Suprapubic skin (tissue), 4 donors: ENCODE measurements around the gene KATNB1. TPM values are rescaled to one million over a fixed set of nuclear protein-coding genes. Genes with fewer than 3 reads are reported as not detected.

Experiments
- DNase-seq, 2 donors: peaks; one replicate each; pipeline ENCODE4 v3.0.0-alpha.2; 2019; ENCODE audit warnings: low spot score in 2 of 2
- H3K27ac ChIP-seq: fragments of 200-600 bp; sonication (generic); one replicate; pipeline ENCODE4 v1.5.1; 2019
- H3K27me3 ChIP-seq: fragments of 200-600 bp; sonication (generic); one replicate; pipeline ENCODE4 v1.5.1; 2019
- H3K36me3 ChIP-seq: fragments of 200-600 bp; sonication (generic); one replicate; pipeline ENCODE4 v1.5.1; 2019
- H3K4me1 ChIP-seq: fragments of 200-600 bp; sonication (generic); one replicate; pipeline ENCODE4 v1.5.1; 2019
- H3K4me3 ChIP-seq: fragments of 200-600 bp; sonication (generic); one replicate; pipeline ENCODE4 v1.5.1; 2019; ENCODE audit warnings: mild to moderate bottlenecking
- H3K9me3 ChIP-seq: fragments of 200-600 bp; sonication (generic); one replicate; pipeline ENCODE4 v1.5.1; 2019
- EP300 ChIP-seq: sonication (generic); formaldehyde crosslinking; IDR thresholded peaks from one replicate; pipeline ENCODE4 v1.6.1; 2017; ENCODE audit warnings: antibody characterized with exemption
- POLR2A ChIP-seq, 2 donors: fragments of 450-650 bp; IDR thresholded peaks; one replicate each; pipeline ENCODE4 v1.6.1; 2017; ENCODE audit warnings: antibody characterized with exemption in 2 of 2, mild to moderate bottlenecking in 2 of 2, moderate library complexity in 2 of 2
- POLR2AphosphoS5 ChIP-seq, 3 donors: sonication (generic); formaldehyde crosslinking; IDR thresholded peaks; one replicate each; pipeline ENCODE4 v1.6.1; 2017; ENCODE audit warnings: antibody characterized with exemption in 3 of 3
- WGBS: methylation state at CpG from one replicate; pipeline ENCODE4 v1.1.5; 2018; 5-methylcytosine and 5-hydroxymethylcytosine counted together
- total RNA-seq, 4 donors: library from RNA; depleted of rRNA; stranded (reverse); fragments of >200 nt; gene quantifications; one replicate each; pipeline ENCODE4 v1.1.0, GENCODE V29; 2016
- TF ChIP-seq, protein P1 (sequence below), 2 donors: fragments of 200-600 bp in 1 of 2; fragments of 450-650 bp in 1 of 2; sonication (generic) in 1 of 2; IDR thresholded peaks; one replicate each; pipeline ENCODE4 v1.5.1; 2016 to 2019; ENCODE audit warnings: antibody characterized with exemption in 2 of 2, mild to moderate bottlenecking in 1 of 2, moderate library complexity in 1 of 2

KATNB1 gene, protein sequence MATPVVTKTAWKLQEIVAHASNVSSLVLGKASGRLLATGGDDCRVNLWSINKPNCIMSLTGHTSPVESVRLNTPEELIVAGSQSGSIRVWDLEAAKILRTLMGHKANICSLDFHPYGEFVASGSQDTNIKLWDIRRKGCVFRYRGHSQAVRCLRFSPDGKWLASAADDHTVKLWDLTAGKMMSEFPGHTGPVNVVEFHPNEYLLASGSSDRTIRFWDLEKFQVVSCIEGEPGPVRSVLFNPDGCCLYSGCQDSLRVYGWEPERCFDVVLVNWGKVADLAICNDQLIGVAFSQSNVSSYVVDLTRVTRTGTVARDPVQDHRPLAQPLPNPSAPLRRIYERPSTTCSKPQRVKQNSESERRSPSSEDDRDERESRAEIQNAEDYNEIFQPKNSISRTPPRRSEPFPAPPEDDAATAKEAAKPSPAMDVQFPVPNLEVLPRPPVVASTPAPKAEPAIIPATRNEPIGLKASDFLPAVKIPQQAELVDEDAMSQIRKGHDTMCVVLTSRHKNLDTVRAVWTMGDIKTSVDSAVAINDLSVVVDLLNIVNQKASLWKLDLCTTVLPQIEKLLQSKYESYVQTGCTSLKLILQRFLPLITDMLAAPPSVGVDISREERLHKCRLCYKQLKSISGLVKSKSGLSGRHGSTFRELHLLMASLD
- total RNA-seq = 10 to 100 TPM; 47.8 to 62.7 (median 55.7) TPM

GRCh38 chr16:57735755-57736418 is at the start of gene KATNB1:
TSS of gene KATNB1 (plus strand) at chr16:57735770. CDS start at chr16:57737244, 1,474 bp downstream.
- no peaks in the 10 kb centered on the region for H3K36me3 ChIP-seq
- WGBS = under 1% methylated on average over 35 of the region's 35 CpGs
- H3K4me1 ChIP-seq = peaks cover 52% of the 10 kb centered on the region
- H3K4me3 ChIP-seq = peak within 1 kb of the TSS; percentile 83
- TF ChIP-seq POLR2A (IDR thresholded peaks at IDR 0.05) = no peak
- TF ChIP-seq EP300 = no peak
- TF ChIP-seq, protein P1, sequence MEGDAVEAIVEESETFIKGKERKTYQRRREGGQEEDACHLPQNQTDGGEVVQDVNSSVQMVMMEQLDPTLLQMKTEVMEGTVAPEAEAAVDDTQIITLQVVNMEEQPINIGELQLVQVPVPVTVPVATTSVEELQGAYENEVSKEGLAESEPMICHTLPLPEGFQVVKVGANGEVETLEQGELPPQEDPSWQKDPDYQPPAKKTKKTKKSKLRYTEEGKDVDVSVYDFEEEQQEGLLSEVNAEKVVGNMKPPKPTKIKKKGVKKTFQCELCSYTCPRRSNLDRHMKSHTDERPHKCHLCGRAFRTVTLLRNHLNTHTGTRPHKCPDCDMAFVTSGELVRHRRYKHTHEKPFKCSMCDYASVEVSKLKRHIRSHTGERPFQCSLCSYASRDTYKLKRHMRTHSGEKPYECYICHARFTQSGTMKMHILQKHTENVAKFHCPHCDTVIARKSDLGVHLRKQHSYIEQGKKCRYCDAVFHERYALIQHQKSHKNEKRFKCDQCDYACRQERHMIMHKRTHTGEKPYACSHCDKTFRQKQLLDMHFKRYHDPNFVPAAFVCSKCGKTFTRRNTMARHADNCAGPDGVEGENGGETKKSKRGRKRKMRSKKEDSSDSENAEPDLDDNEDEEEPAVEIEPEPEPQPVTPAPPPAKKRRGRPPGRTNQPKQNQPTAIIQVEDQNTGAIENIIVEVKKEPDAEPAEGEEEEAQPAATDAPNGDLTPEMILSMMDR (IDR thresholded peaks at IDR 0.05) = no peak
- no peak for TF ChIP-seq POLR2AphosphoS5 (IDR thresholded peaks at IDR 0.05)
- peak in 1 of 2 donors; percentile 77 for DNase-seq
- H3K9me3 ChIP-seq = no peaks in the 10 kb centered on the region
- H3K27me3 ChIP-seq = no peaks in the 10 kb centered on the region
- peak within 1 kb of the TSS; percentile 89 for H3K27ac ChIP-seq

GRCh38 chr16:57686577-57686976 is 49.0 kb upstream of the KATNB1 start:
- no peak overlapping the region for H3K4me3 ChIP-seq
- H3K36me3 ChIP-seq = no peaks in the 10 kb centered on the region
- WGBS = 92% methylated on average over 4 of the region's 4 CpGs
- H3K9me3 ChIP-seq = no peaks in the 10 kb centered on the region
- H3K27me3 ChIP-seq = no peaks in the 10 kb centered on the region
- TF ChIP-seq EP300 (no peak), POLR2A (IDR thresholded peaks at IDR 0.05) (no peak), POLR2AphosphoS5 (IDR thresholded peaks at IDR 0.05) (no peak)
- TF ChIP-seq, protein P1 (IDR thresholded peaks at IDR 0.05) = no peak
- no peak overlapping the region for H3K27ac ChIP-seq
- DNase-seq = peak in 1 of 2 donors; percentile 7
- H3K4me1 ChIP-seq = no peaks in the 10 kb centered on the region

- no peak overlapping the region for H3K4me3 ChIP-seq
- TF ChIP-seq EP300 = no peak
- TF ChIP-seq, protein P1 (IDR thresholded peaks at IDR 0.05) = no peak
- TF ChIP-seq POLR2AphosphoS5 (IDR thresholded peaks at IDR 0.05) = no peak
- TF ChIP-seq POLR2A (IDR thresholded peaks at IDR 0.05) = no peak
- H3K9me3 ChIP-seq = no peaks in the 10 kb centered on the region
- no peak overlapping the region for H3K27ac ChIP-seq
- WGBS = 79% methylated on average over 3 of the region's 3 CpGs
- DNase-seq = no peak
- H3K4me1 ChIP-seq = no peaks in the 10 kb centered on the region
- no peaks in the 10 kb centered on the region for H3K36me3 ChIP-seq
- H3K27me3 ChIP-seq = no peaks in the 10 kb centered on the region
These were observed 48.1 kb upstream of the KATNB1 start for GRCh38 chr16:57687363-57687929.

DNA sequence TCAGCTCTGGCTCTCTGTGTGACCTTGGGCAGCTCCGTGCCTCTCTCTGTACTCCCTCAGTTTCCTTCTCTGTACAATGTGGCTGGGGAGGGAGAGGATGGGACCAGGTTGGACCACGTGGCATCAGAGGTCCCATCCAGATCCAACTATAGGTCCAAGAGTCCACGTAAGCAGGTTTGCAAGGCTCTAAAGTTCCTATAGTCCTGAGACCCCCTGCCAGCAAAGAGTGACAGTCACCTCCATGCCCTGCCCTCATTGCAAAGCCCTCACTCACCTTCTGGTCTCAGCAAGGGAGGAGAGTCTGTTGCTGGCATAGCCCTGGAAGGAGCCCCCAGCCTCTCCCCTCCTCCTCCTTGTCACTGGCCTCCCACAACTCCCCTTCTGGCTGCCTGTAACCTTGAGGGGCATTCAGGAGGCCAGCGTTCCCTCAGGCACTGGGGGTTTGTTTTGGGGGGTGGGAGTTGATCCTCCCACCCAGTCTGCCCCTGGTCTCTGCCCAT is 47.0 kb upstream of the KATNB1 start:
- no peak overlapping the region for H3K4me3 ChIP-seq
- DNase-seq = no peak
- no peaks in the 10 kb centered on the region for H3K27me3 ChIP-seq
- no peak overlapping the region for H3K27ac ChIP-seq
- TF ChIP-seq, protein P1 (IDR thresholded peaks at IDR 0.05) = no peak
- no peak for TF ChIP-seq POLR2AphosphoS5 (IDR thresholded peaks at IDR 0.05)
- TF ChIP-seq POLR2A (IDR thresholded peaks at IDR 0.05) = no peak
- TF ChIP-seq EP300 = no peak
- no peaks in the 10 kb centered on the region for H3K9me3 ChIP-seq
- 70% methylated on average over 2 of the region's 4 CpGs for WGBS
- H3K4me1 ChIP-seq = no peaks in the 10 kb centered on the region
- no peaks in the 10 kb centered on the region for H3K36me3 ChIP-seq
